ENCODE measurements around the gene PTPRN2. TPM values are rescaled to one million over a fixed set of nuclear protein-coding genes. Genes with fewer than 3 reads are reported as not detected.

The PTPRN2 gene
- total RNA-seq, 1 donor from 2014 or later, result 2.4 TPM

GRCh38 chr7:158474488-158474887, 113.1 kb downstream of the PTPRN2 start:
- no peak for DNase-seq (ENCODE audit: low read depth)
- H3K36me3 ChIP-seq (ENCODE audit: control insufficient read depth, insufficient read depth, low read length), result no peaks in the 10 kb centered on the region
- TF ChIP-seq CTCF (IDR thresholded peaks at IDR 0.05; ENCODE audit: insufficient read depth, low read length, poor library complexity, severe bottlenecking), result no peak
- H3K4me3 ChIP-seq (ENCODE audit: low read depth, low read length), result no peak overlapping the region
- H3K27me3 ChIP-seq (ENCODE audit: control insufficient read depth, insufficient read depth, low read length), result no peaks in the 10 kb centered on the region

GRCh38 chr7:158473946-158474345, 113.7 kb downstream of the PTPRN2 start:
- H3K36me3 ChIP-seq (ENCODE audit: control insufficient read depth, insufficient read depth, low read length), result no peaks in the 10 kb centered on the region
- no peaks in the 10 kb centered on the region for H3K27me3 ChIP-seq (ENCODE audit: control insufficient read depth, insufficient read depth, low read length)
- TF ChIP-seq CTCF (IDR thresholded peaks at IDR 0.05; ENCODE audit: insufficient read depth, low read length, poor library complexity, severe bottlenecking), result no peak
- no peak overlapping the region for H3K4me3 ChIP-seq (ENCODE audit: low read depth, low read length)
- DNase-seq (ENCODE audit: low read depth), result no peak

- Histone ChIP-seq H3K4me3 (ENCODE audit: low read depth, low read length) (no peak overlapping the region), H3K27me3 (ENCODE audit: control insufficient read depth, insufficient read depth, low read length) (no peaks in the 10 kb centered on the region), H3K36me3 (ENCODE audit: control insufficient read depth, insufficient read depth, low read length) (no peaks in the 10 kb centered on the region)
- no peak for TF ChIP-seq CTCF (IDR thresholded peaks at IDR 0.05; ENCODE audit: insufficient read depth, low read length, poor library complexity, severe bottlenecking)
- DNase-seq (ENCODE audit: low read depth), result no peak
Measured at GRCh38 chr7:158473221-158473620, 114.4 kb downstream of the PTPRN2 start.

GRCh38 chr7:158472596-158472995, 115.0 kb downstream of the PTPRN2 start:
- TF ChIP-seq CTCF (IDR thresholded peaks at IDR 0.05; ENCODE audit: insufficient read depth, low read length, poor library complexity, severe bottlenecking), result no peak
- Histone ChIP-seq H3K36me3 (ENCODE audit: control insufficient read depth, insufficient read depth, low read length) (no peaks in the 10 kb centered on the region), H3K4me3 (ENCODE audit: low read depth, low read length) (no peak overlapping the region), H3K27me3 (ENCODE audit: control insufficient read depth, insufficient read depth, low read length) (no peaks in the 10 kb centered on the region)
- DNase-seq (ENCODE audit: low read depth), result no peak

- no peak for TF ChIP-seq CTCF (IDR thresholded peaks at IDR 0.05; ENCODE audit: insufficient read depth, low read length, poor library complexity, severe bottlenecking)
- H3K4me3 ChIP-seq (ENCODE audit: low read depth, low read length), result no peak overlapping the region
- DNase-seq (ENCODE audit: low read depth), result no peak
- no peaks in the 10 kb centered on the region for H3K36me3 ChIP-seq (ENCODE audit: control insufficient read depth, insufficient read depth, low read length)
- no peaks in the 10 kb centered on the region for H3K27me3 ChIP-seq (ENCODE audit: control insufficient read depth, insufficient read depth, low read length)
Measured at GRCh38 chr7:158471716-158472115, 115.9 kb downstream of the PTPRN2 start.

GRCh38 chr7:158470336-158470735, 117.3 kb downstream of the PTPRN2 start:
- H3K4me3 ChIP-seq (ENCODE audit: low read depth, low read length), result no peak overlapping the region
- H3K36me3 ChIP-seq (ENCODE audit: control insufficient read depth, insufficient read depth, low read length), result no peaks in the 10 kb centered on the region
- DNase-seq (ENCODE audit: low read depth), result no peak
- no peak for TF ChIP-seq CTCF (IDR thresholded peaks at IDR 0.05; ENCODE audit: insufficient read depth, low read length, poor library complexity, severe bottlenecking)
- no peaks in the 10 kb centered on the region for H3K27me3 ChIP-seq (ENCODE audit: control insufficient read depth, insufficient read depth, low read length)

Data from kidney epithelial cell (primary cell).